Measurements from ENCODE around the gene CFD. TPM values are rescaled to one million over a fixed set of nuclear protein-coding genes. Genes with fewer than 3 reads are reported as not detected.

Gene CFD
- total RNA-seq, 2 experiments from 2014 or later, result 0.35 TPM; not detected in 1

GRCh38 chr19:858284-858683 lies 1.2 kb upstream of the CFD start:
- POLR2A ChIA-PET, result no interaction called here
- Histone ChIP-seq H3K4me1 (ENCODE audit: insufficient read depth, low read length, poor library complexity, severe bottlenecking) (peaks cover 11% of the 10 kb centered on the region), H3K9me2 (ENCODE audit: insufficient read depth, low read length) (no peaks in the 10 kb centered on the region), H2AFZ (ENCODE audit: low read length) (no peak overlapping the region), H3K27ac (ENCODE audit: low read depth, low read length, poor library complexity, severe bottlenecking) (no peak overlapping the region), H3K4me2 (ENCODE audit: low read length) (no peak overlapping the region), H3K36me3 (ENCODE audit: insufficient read depth, low read length) (no peaks in the 10 kb centered on the region), H3K4me3 (ENCODE audit: low read depth, low read length, poor library complexity, severe bottlenecking) (no peak overlapping the region), H3K9me3 (ENCODE audit: low read length) (no peaks in the 10 kb centered on the region), H3K79me2 (ENCODE audit: insufficient read depth, low read depth, low read length) (no peaks in the 10 kb centered on the region), H4K20me1 (ENCODE audit: insufficient read depth, low read length) (no peaks in the 10 kb centered on the region)
- TF ChIP-seq CTCF (conservative IDR thresholded peaks at IDR 0.05; ENCODE audit: low read length) (no peak), EZH2phosphoT487 (IDR thresholded peaks at IDR 0.05; ENCODE audit: borderline replicate concordance, low read depth, low read length) (no peak)
- CTCF ChIA-PET (ENCODE audit: unreplicated experiment), result no interaction called here
- no peak for DNase-seq (ENCODE audit: low spot score)
- no TSS peak for BruUV-seq (replicated peaks)
- intact Hi-C loops (cut with micrococcal nuclease; ENCODE audit: unreplicated experiment), result no loop called here

GRCh38 chr19:861141-861755 lies 1.8 kb downstream of the CFD start:
- Histone ChIP-seq H3K9me2 (ENCODE audit: insufficient read depth, low read length) (no peaks in the 10 kb centered on the region), H3K79me2 (ENCODE audit: insufficient read depth, low read depth, low read length) (no peaks in the 10 kb centered on the region), H3K4me3 (ENCODE audit: low read depth, low read length, poor library complexity, severe bottlenecking) (no peak overlapping the region), H3K36me3 (ENCODE audit: insufficient read depth, low read length) (no peaks in the 10 kb centered on the region), H3K27ac (ENCODE audit: low read depth, low read length, poor library complexity, severe bottlenecking) (no peak overlapping the region), H3K9me3 (ENCODE audit: low read length) (no peaks in the 10 kb centered on the region), H3K4me2 (ENCODE audit: low read length) (peak overlapping the region; percentile 50; the same call in 1 of the 2 replicates), H3K4me1 (ENCODE audit: insufficient read depth, low read length, poor library complexity, severe bottlenecking) (peaks cover 31% of the 10 kb centered on the region), H4K20me1 (ENCODE audit: insufficient read depth, low read length) (no peaks in the 10 kb centered on the region), H2AFZ (ENCODE audit: low read length) (no peak overlapping the region)
- TF ChIP-seq EZH2phosphoT487 (IDR thresholded peaks at IDR 0.05; ENCODE audit: borderline replicate concordance, low read depth, low read length), result no peak
- TF ChIP-seq CTCF (conservative IDR thresholded peaks at IDR 0.05; ENCODE audit: low read length), result no peak
- POLR2A ChIA-PET, result no interaction called here
- intact Hi-C loops (cut with micrococcal nuclease; ENCODE audit: unreplicated experiment), result no loop called here
- CTCF ChIA-PET (ENCODE audit: unreplicated experiment), result no interaction called here
- BruUV-seq (replicated peaks), result no TSS peak
- DNase-seq (ENCODE audit: low spot score), result no peak
